Esophagus muscularis mucosa (tissue), 4 donors: ENCODE data around the gene NPAT.

Experiments used
- EP300 ChIP-seq: sonication (generic); formaldehyde crosslinking; IDR thresholded peaks from one replicate; pipeline ENCODE4 v1.6.1; 2017; ENCODE audit warnings: antibody characterized with exemption
- POLR2AphosphoS5 ChIP-seq, 2 donors: sonication (generic); formaldehyde crosslinking; IDR thresholded peaks; one replicate each; pipeline ENCODE4 v1.6.1; 2017; ENCODE audit warnings: antibody characterized with exemption in 2 of 2
- TF ChIP-seq, protein P1 (sequence below), 3 experiments: fragments of 200-600 bp in 2 of 3; fragments of 450-650 bp in 1 of 3; sonication (generic) in 2 of 3; IDR thresholded peaks; one replicate each; pipeline ENCODE4 v1.5.1; 2017 to 2019; ENCODE audit warnings: antibody characterized with exemption in 3 of 3, mild to moderate bottlenecking in 2 of 3, moderate library complexity in 1 of 3

DNA sequence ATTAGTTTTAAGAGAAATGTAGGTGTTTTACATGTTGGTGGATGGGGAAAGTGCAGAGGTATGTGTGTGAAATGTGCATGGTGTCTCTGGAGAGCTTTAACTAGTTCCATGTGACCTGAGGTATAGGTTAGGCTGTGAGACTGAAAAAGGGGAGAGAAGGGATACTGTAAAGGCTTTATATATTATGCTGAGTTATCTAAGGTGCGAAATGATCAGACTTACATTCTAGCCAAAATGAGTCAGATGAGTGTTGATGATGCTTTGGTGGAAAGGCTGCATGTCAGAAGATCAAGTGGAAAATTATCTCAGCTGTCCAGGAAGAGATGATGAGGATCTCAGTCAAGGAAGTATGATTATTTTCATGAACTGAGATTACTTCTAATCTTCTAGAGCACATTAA is 85.2 kb downstream of the NPAT start:
- TF ChIP-seq, protein P1, sequence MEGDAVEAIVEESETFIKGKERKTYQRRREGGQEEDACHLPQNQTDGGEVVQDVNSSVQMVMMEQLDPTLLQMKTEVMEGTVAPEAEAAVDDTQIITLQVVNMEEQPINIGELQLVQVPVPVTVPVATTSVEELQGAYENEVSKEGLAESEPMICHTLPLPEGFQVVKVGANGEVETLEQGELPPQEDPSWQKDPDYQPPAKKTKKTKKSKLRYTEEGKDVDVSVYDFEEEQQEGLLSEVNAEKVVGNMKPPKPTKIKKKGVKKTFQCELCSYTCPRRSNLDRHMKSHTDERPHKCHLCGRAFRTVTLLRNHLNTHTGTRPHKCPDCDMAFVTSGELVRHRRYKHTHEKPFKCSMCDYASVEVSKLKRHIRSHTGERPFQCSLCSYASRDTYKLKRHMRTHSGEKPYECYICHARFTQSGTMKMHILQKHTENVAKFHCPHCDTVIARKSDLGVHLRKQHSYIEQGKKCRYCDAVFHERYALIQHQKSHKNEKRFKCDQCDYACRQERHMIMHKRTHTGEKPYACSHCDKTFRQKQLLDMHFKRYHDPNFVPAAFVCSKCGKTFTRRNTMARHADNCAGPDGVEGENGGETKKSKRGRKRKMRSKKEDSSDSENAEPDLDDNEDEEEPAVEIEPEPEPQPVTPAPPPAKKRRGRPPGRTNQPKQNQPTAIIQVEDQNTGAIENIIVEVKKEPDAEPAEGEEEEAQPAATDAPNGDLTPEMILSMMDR (IDR thresholded peaks at IDR 0.05): no peak
- no peak for TF ChIP-seq POLR2AphosphoS5 (IDR thresholded peaks at IDR 0.05)
- TF ChIP-seq EP300: no peak
